Activated naive CD8-positive, alpha-beta T cell (primary cell): ENCODE measurements around the gene RBM23.
"Not testable (repeated sequence)": the region's sequence is repeated elsewhere in the genome, so short reads cannot be mapped to it uniquely, and the experiment has no call there.

ENCODE experiments used
- H3K27ac Mint-ChIP-seq: one replicate; pipeline ENCODE4 v1.8.0; 2021; ENCODE audit warnings: mixed read lengths
- H3K27me3 Mint-ChIP-seq: one replicate; pipeline ENCODE4 v1.8.0; 2021; ENCODE audit warnings: mixed read lengths
- H3K36me3 Mint-ChIP-seq: one replicate; pipeline ENCODE4 v1.8.0; 2021; ENCODE audit warnings: mixed read lengths
- H3K4me1 Mint-ChIP-seq: one replicate; pipeline ENCODE4 v1.8.0; 2021; ENCODE audit warnings: low read depth, mixed read lengths
- H3K4me3 Mint-ChIP-seq: one replicate; pipeline ENCODE4 v1.8.0; 2021; ENCODE audit warnings: mild to moderate bottlenecking, mixed read lengths
- H3K9me3 Mint-ChIP-seq: one replicate; pipeline ENCODE4 v1.8.0; 2021; ENCODE audit warnings: low read depth, mixed read lengths

Gene RBM23

GRCh38 chr14:22871224-22872032 is 47.5 kb downstream of the RBM23 start, which contains the start of gene LRP10:
TSS of gene LRP10 (plus strand) at chr14:22871740. CDS start at chr14:22872304, 564 bp downstream.
- H3K9me3 Mint-ChIP-seq = no peaks in the 10 kb centered on the region
- H3K4me3 Mint-ChIP-seq = peak within 1 kb of the TSS; percentile 97
- peaks cover 33% of the 10 kb centered on the region for H3K4me1 Mint-ChIP-seq
- H3K36me3 Mint-ChIP-seq = no peaks in the 10 kb centered on the region
- no peaks in the 10 kb centered on the region for H3K27me3 Mint-ChIP-seq
- peak within 1 kb of the TSS; percentile 98 for H3K27ac Mint-ChIP-seq

- Mint-ChIP-seq H3K36me3 (no peaks in the 10 kb centered on the region), H3K4me1 (peaks cover 30% of the 10 kb centered on the region), H3K4me3 (peak overlapping the region; percentile 97), H3K9me3 (no peaks in the 10 kb centered on the region), H3K27me3 (no peaks in the 10 kb centered on the region), H3K27ac (peak overlapping the region; percentile 98)
Measured at GRCh38 chr14:22870811-22871223, 48.1 kb downstream of the RBM23 start.

- Mint-ChIP-seq H3K4me1 (peaks cover 17% of the 10 kb centered on the region), H3K4me3 (no peak overlapping the region), H3K27me3 (peaks cover 2% of the 10 kb centered on the region), H3K9me3 (no peaks in the 10 kb centered on the region), H3K27ac (no peak overlapping the region), H3K36me3 (peaks cover 1% of the 10 kb centered on the region)
Measured at GRCh38 chr14:22866874-22867273, 52.1 kb downstream of the RBM23 start.

GRCh38 chr14:22865424-22866405 is 53.2 kb downstream of the RBM23 start:
- no peak overlapping the region for H3K4me3 Mint-ChIP-seq
- peaks cover 4% of the 10 kb centered on the region for H3K36me3 Mint-ChIP-seq
- H3K9me3 Mint-ChIP-seq = no peaks in the 10 kb centered on the region
- peaks cover 8% of the 10 kb centered on the region for H3K27me3 Mint-ChIP-seq
- H3K4me1 Mint-ChIP-seq = peaks cover 13% of the 10 kb centered on the region
- H3K27ac Mint-ChIP-seq = no peak overlapping the region

GRCh38 chr14:22864979-22865378 is 54.0 kb downstream of the RBM23 start:
- H3K4me1 Mint-ChIP-seq = peaks cover 8% of the 10 kb centered on the region
- no peak overlapping the region for H3K4me3 Mint-ChIP-seq
- no peaks in the 10 kb centered on the region for H3K9me3 Mint-ChIP-seq
- H3K27me3 Mint-ChIP-seq = peaks cover 8% of the 10 kb centered on the region
- H3K27ac Mint-ChIP-seq = no peak overlapping the region
- H3K36me3 Mint-ChIP-seq = peaks cover 4% of the 10 kb centered on the region

GRCh38 chr14:22861651-22862050 is 57.3 kb downstream of the RBM23 start:
- Mint-ChIP-seq H3K9me3 (no peaks in the 10 kb centered on the region), H3K27ac (no peak overlapping the region), H3K4me3 (no peak overlapping the region), H3K4me1 (peaks cover 22% of the 10 kb centered on the region), H3K27me3 (peaks cover 8% of the 10 kb centered on the region), H3K36me3 (peaks cover 4% of the 10 kb centered on the region)

- H3K36me3 Mint-ChIP-seq, H3K9me3 Mint-ChIP-seq, H3K4me3 Mint-ChIP-seq, H3K27ac Mint-ChIP-seq: not testable (repeated sequence)
- peaks cover 24% of the 10 kb centered on the region for H3K4me1 Mint-ChIP-seq
- peaks cover 12% of the 10 kb centered on the region for H3K27me3 Mint-ChIP-seq
Measured at GRCh38 chr14:22860377-22860776, 58.6 kb downstream of the RBM23 start.

- Mint-ChIP-seq H3K4me3 (no peak overlapping the region), H3K9me3 (no peaks in the 10 kb centered on the region), H3K36me3 (peaks cover 5% of the 10 kb centered on the region), H3K27me3 (peaks cover 6% of the 10 kb centered on the region), H3K4me1 (peaks cover 25% of the 10 kb centered on the region), H3K27ac (no peak overlapping the region)
Measured at GRCh38 chr14:22856428-22856827, 62.5 kb downstream of the RBM23 start.

- Mint-ChIP-seq H3K27ac (no peak overlapping the region), H3K9me3 (no peaks in the 10 kb centered on the region)
Measured at GRCh38 chr14:22854963-22855724, 63.8 kb downstream of the RBM23 start.

GRCh38 chr14:22854296-22854695 is 64.7 kb downstream of the RBM23 start:
- peaks cover 25% of the 10 kb centered on the region for H3K4me1 Mint-ChIP-seq
- not testable (repeated sequence) for H3K4me3 Mint-ChIP-seq, H3K27me3 Mint-ChIP-seq, H3K9me3 Mint-ChIP-seq, H3K27ac Mint-ChIP-seq, H3K36me3 Mint-ChIP-seq

More at GRCh38 chr14:22854963-22855724, 63.8 kb downstream of the RBM23 start:
- H3K4me3 Mint-ChIP-seq = peak overlapping the region; percentile 20
- H3K36me3 Mint-ChIP-seq = peaks cover 3% of the 10 kb centered on the region
- peaks cover 4% of the 10 kb centered on the region for H3K27me3 Mint-ChIP-seq
- H3K4me1 Mint-ChIP-seq = peaks cover 25% of the 10 kb centered on the region

GRCh38 chr14:22852940-22853767 is 65.8 kb downstream of the RBM23 start:
- Mint-ChIP-seq H3K9me3 (no peaks in the 10 kb centered on the region), H3K36me3 (peaks cover 3% of the 10 kb centered on the region), H3K4me3 (peak overlapping the region; percentile 82), H3K4me1 (peaks cover 17% of the 10 kb centered on the region), H3K27me3 (peaks cover 4% of the 10 kb centered on the region), H3K27ac (peak overlapping the region; percentile 61)

GRCh38 chr14:22852599-22852939 is 66.4 kb downstream of the RBM23 start:
- peak overlapping the region; percentile 61 for H3K27ac Mint-ChIP-seq
- no peak overlapping the region for H3K4me3 Mint-ChIP-seq
- H3K9me3 Mint-ChIP-seq = no peaks in the 10 kb centered on the region
- H3K36me3 Mint-ChIP-seq = peaks cover 3% of the 10 kb centered on the region
- H3K27me3 Mint-ChIP-seq = peaks cover 6% of the 10 kb centered on the region
- H3K4me1 Mint-ChIP-seq = peaks cover 14% of the 10 kb centered on the region

GRCh38 chr14:22852178-22852577 is 66.8 kb downstream of the RBM23 start:
- H3K4me3 Mint-ChIP-seq, H3K27me3 Mint-ChIP-seq, H3K27ac Mint-ChIP-seq, H3K9me3 Mint-ChIP-seq, H3K36me3 Mint-ChIP-seq: not testable (repeated sequence)
- peaks cover 12% of the 10 kb centered on the region for H3K4me1 Mint-ChIP-seq
